Tibial artery (tissue), 4 donors: ENCODE measurements around the gene NCAM1.

ENCODE experiments used
- DNase-seq, 2 donors: peaks; one replicate each; pipeline ENCODE4 v3.0.0-alpha.2; 2019
- H3K27ac ChIP-seq, 2 donors: fragments of 200-600 bp; sonication (generic) in 1 of 2; 1 replicate in 1 of 2; 2 replicates in 1 of 2; pipeline ENCODE4 v1.5.1; 2018 to 2019; ENCODE audit warnings: mild to moderate bottlenecking in 1 of 2
- H3K27me3 ChIP-seq, 2 donors: fragments of 200-600 bp; sonication (generic) in 1 of 2; one replicate each; pipeline versions ENCODE4 v1.5.1 to v1.6.0; 2016 to 2019
- H3K36me3 ChIP-seq, 3 donors: fragments of 200-600 bp; sonication (generic) in 2 of 3; one replicate each; pipeline ENCODE4 v1.5.1; 2016 to 2019; ENCODE audit warnings: mild to moderate bottlenecking in 2 of 3
- H3K4me1 ChIP-seq, 4 donors: fragments of 200-600 bp; sonication (generic) in 2 of 4; 1 replicate in 3 of 4; 2 replicates in 1 of 4; pipeline ENCODE4 v1.5.1; 2016 to 2019
- H3K4me3 ChIP-seq, 2 donors: fragments of 200-600 bp; sonication (generic) in 1 of 2; 1 replicate in 1 of 2; 2 replicates in 1 of 2; pipeline ENCODE4 v1.5.1; 2018 to 2019; ENCODE audit warnings: mild to moderate bottlenecking in 2 of 2
- H3K9me3 ChIP-seq, 3 donors: fragments of 200-600 bp; sonication (generic) in 1 of 3; one replicate each; pipeline ENCODE4 v1.5.1; 2016 to 2019
- intact Hi-C: fragments of 100-400 bp; cut with DNase I; formaldehyde crosslinking; loops from one replicate; pipeline ENCODE4 v1.15.0; 2023; ENCODE audit warnings: low total_unique reads
- TF ChIP-seq, protein P1 (sequence below), 2 experiments: fragments of 200-600 bp in 1 of 2; fragments of 450-650 bp in 1 of 2; IDR thresholded peaks; one replicate each; pipeline ENCODE4 v1.5.1; 2017 to 2019; ENCODE audit warnings: antibody characterized with exemption in 2 of 2, mild to moderate bottlenecking in 1 of 2, moderate library complexity in 1 of 2

The NCAM1 gene

DNA sequence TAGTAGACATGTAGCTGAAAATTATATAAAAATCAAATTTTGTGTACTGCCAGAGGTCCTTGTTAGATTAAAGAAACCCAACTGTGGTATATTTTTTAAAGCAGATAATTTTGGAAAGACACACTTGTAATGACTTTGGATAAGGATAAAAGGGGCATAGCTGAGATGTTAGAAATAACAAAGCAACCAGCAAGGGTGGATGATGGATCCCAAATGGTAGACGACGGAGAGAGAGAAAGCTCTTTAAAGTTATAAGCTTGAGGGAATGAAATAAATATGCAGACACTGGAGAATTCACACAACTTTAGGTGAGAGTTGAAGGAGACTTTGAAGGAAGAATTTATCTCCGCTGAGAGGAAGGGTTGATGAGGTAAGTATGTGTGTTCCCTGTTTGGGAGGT, 10.6 kb downstream of the NCAM1 start:
- no peak for DNase-seq
- Histone ChIP-seq H3K9me3 (no peaks in the 10 kb centered on the region), H3K27me3 (peaks cover 0 to 2% of the 10 kb centered on the region in 2 donors), H3K4me3 (no peak overlapping the region), H3K4me1 (no peaks in the 10 kb centered on the region), H3K27ac (no peak overlapping the region), H3K36me3 (no peaks in the 10 kb centered on the region)
- intact Hi-C loops, result no loop called here
- TF ChIP-seq, protein P1, sequence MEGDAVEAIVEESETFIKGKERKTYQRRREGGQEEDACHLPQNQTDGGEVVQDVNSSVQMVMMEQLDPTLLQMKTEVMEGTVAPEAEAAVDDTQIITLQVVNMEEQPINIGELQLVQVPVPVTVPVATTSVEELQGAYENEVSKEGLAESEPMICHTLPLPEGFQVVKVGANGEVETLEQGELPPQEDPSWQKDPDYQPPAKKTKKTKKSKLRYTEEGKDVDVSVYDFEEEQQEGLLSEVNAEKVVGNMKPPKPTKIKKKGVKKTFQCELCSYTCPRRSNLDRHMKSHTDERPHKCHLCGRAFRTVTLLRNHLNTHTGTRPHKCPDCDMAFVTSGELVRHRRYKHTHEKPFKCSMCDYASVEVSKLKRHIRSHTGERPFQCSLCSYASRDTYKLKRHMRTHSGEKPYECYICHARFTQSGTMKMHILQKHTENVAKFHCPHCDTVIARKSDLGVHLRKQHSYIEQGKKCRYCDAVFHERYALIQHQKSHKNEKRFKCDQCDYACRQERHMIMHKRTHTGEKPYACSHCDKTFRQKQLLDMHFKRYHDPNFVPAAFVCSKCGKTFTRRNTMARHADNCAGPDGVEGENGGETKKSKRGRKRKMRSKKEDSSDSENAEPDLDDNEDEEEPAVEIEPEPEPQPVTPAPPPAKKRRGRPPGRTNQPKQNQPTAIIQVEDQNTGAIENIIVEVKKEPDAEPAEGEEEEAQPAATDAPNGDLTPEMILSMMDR (IDR thresholded peaks at IDR 0.05), result no peak

DNA sequence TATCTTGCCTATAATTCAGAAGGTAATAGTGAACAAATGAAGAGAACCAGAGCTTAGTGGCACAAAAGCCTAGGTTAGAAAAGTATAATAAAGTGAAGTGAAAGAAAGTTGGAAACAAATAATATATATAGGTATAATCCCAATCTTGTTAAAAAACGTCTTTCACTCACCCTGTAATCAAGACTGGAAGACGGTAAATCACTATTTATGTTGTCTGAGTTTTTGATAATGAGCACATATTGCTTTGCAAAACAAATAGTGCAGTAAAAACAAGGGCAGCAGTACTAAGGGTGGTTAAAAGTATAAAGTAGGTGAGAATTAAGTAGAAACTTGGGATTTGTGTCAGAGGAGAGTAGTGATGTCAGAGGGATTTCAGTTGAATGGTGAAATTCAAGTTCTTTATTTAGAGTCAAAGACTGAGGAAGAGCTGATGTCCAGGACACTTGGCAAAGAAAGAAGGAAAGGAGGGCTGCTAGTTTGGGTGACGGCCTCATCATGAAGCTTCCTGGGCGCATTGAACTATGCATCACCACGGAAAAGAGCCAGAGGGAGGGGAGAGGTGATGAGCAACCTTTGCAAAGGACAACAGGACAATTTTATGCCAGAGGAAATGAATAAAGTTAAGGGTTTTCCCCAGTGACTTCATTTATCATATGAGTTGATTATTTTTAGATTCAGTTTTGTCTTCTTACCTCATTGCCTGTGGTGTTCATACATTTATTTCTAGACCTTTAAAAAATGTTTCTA, 11.4 kb downstream of the NCAM1 start:
- Histone ChIP-seq H3K9me3 (no peaks in the 10 kb centered on the region), H3K36me3 (no peaks in the 10 kb centered on the region), H3K4me3 (no peak overlapping the region), H3K27me3 (no peaks in the 10 kb centered on the region), H3K4me1 (no peaks in the 10 kb centered on the region), H3K27ac (no peak overlapping the region)
- TF ChIP-seq, protein P1 (IDR thresholded peaks at IDR 0.05), result no peak
- intact Hi-C loops, result no loop called here
- no peak for DNase-seq

DNA sequence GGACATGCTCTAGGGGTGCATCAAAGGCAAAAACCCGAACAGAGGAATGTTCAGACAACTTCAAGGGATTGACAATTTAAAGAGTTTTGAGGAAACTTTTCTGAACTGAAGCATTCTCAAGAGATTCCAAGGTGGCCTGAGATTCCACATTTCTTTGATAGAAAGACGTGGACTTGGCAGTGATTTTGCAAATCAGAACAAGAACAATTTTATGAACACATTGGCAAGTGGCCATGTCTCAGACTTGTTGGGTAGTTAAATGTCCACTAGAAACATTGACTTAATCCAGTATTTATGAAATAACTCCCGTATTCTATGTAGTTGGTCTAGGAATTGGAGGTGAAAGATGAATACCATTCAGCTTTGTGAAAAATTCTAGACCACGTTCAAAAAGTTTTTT, 13.8 kb downstream of the NCAM1 start:
- H3K36me3 ChIP-seq, result no peaks in the 10 kb centered on the region
- TF ChIP-seq, protein P1 (IDR thresholded peaks at IDR 0.05), result no peak
- intact Hi-C loops, result no loop called here
- no peak for DNase-seq
- no peak overlapping the region for H3K4me3 ChIP-seq
- H3K9me3 ChIP-seq, result no peaks in the 10 kb centered on the region
- H3K27ac ChIP-seq, result no peak overlapping the region
- H3K27me3 ChIP-seq, result no peaks in the 10 kb centered on the region
- no peaks in the 10 kb centered on the region for H3K4me1 ChIP-seq

DNA sequence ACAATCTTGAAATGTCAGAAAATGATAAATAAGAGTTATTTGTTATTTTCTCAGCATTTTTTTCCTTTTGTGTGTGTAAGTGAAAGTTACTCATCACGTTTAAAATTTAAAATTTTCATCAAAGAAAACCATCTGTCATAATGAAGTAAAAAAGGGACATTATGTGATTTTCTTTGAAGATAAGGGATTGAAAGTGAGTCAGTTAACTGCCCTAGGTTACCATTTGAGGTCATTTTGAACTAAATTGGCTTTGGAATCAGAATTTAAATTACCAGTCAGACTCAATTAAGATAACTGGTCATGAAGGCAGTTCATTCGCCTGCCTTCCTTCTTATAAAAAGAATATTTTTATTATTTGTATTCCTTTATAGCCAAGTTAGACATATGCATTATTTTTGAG, 14.3 kb downstream of the NCAM1 start:
- TF ChIP-seq, protein P1 (IDR thresholded peaks at IDR 0.05), result no peak
- Histone ChIP-seq H3K36me3 (no peaks in the 10 kb centered on the region), H3K27ac (no peak overlapping the region), H3K27me3 (no peaks in the 10 kb centered on the region), H3K4me1 (no peaks in the 10 kb centered on the region), H3K4me3 (no peak overlapping the region), H3K9me3 (no peaks in the 10 kb centered on the region)
- no peak for DNase-seq
- intact Hi-C loops, result no loop called here

DNA sequence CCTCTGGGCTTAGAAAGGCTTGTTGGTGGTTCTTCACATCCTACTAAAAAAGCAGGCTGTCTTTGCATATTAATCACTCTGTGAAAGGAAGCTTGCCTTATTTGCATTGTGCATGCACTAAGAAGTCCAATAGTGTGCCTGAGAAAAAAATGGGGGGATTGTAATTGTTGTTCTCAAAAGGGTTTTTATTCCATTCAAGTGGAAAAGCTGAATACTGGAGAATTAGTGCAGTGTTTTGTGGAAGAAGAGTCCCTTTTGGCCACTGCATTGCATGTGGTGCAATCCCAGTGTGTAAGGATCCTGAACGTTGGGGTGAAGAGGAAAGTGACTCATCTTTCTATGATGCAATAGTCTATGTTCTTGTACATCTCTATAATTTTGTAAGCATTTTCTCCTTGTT, 16.5 kb downstream of the NCAM1 start:
- H3K27me3 ChIP-seq, result no peaks in the 10 kb centered on the region
- H3K4me3 ChIP-seq, result no peak overlapping the region
- TF ChIP-seq, protein P1 (IDR thresholded peaks at IDR 0.05), result no peak
- no peaks in the 10 kb centered on the region for H3K36me3 ChIP-seq
- intact Hi-C loops, result no loop called here
- no peaks in the 10 kb centered on the region for H3K9me3 ChIP-seq
- H3K27ac ChIP-seq, result no peak overlapping the region
- DNase-seq, result no peak
- H3K4me1 ChIP-seq, result no peaks in the 10 kb centered on the region
